Smooth muscle cell (in vitro differentiated cells): Measurements from ENCODE around the gene UBR3. TPM values are rescaled to one million over a fixed set of nuclear protein-coding genes. Genes with fewer than 3 reads are reported as not detected.
"Not testable (repeated sequence)": the region's sequence is repeated elsewhere in the genome, so short reads cannot be mapped to it uniquely, and the experiment has no call there.

Experiments
- DNase-seq: peaks from one replicate; lab custom pipeline; 2025; ENCODE audit not compliant: unreplicated experiment; lab: John Stamatoyannopoulos, UW
- H2AFZ ChIP-seq: fragments of 200-600 bp; sonication (generic); 2 replicates; pipeline ENCODE4 v1.6.0; 2016; ENCODE audit warnings: antibody characterized with exemption, low read depth, mild to moderate bottlenecking
- H3F3A ChIP-seq: fragments of 200-600 bp; sonication (generic); 2 replicates; pipeline ENCODE4 v1.6.0; 2017; ENCODE audit warnings: antibody characterized with exemption, low read depth
- H3K27ac ChIP-seq: fragments of 200-600 bp; sonication (generic); 2 replicates; pipeline ENCODE4 v1.5.1; 2016; ENCODE audit warnings: low read depth, mild to moderate bottlenecking
- H3K27me3 ChIP-seq: fragments of 200-600 bp; sonication (generic); 2 replicates; pipeline ENCODE4 v1.6.1; 2016; ENCODE audit warnings: low read depth, mild to moderate bottlenecking
- H3K36me3 ChIP-seq: fragments of 200-600 bp; sonication (generic); 2 replicates; pipeline ENCODE4 v1.5.1; 2016; ENCODE audit warnings: low read depth
- H3K4me1 ChIP-seq: fragments of 200-600 bp; sonication (generic); 2 replicates; pipeline ENCODE4 v1.5.1; 2016; ENCODE audit warnings: low read depth
- H3K4me2 ChIP-seq: fragments of 200-600 bp; sonication (generic); 2 replicates; pipeline ENCODE4 v1.6.0; 2016; ENCODE audit warnings: mild to moderate bottlenecking
- H3K4me3 ChIP-seq: fragments of 200-600 bp; sonication (generic); 2 replicates; pipeline ENCODE4 v1.5.1; 2016; ENCODE audit warnings: mild to moderate bottlenecking
- H3K79me2 ChIP-seq: fragments of 200-600 bp; sonication (generic); 2 replicates; pipeline ENCODE4 v1.6.0; 2016; ENCODE audit warnings: low read depth, mild to moderate bottlenecking
- H3K9ac ChIP-seq: fragments of 200-600 bp; sonication (generic); 2 replicates; pipeline ENCODE4 v1.6.0; 2016; ENCODE audit warnings: low read depth
- H3K9me3 ChIP-seq: fragments of 200-600 bp; sonication (generic); replicated peaks from 2 replicates; pipeline ENCODE4 v1.5.1; 2016; ENCODE audit warnings: low read depth
- H4K20me1 ChIP-seq: fragments of 200-600 bp; sonication (generic); 2 replicates; pipeline ENCODE4 v1.6.0; 2016; ENCODE audit warnings: low read depth
- WGBS: methylation state at CpG from one replicate; pipeline ENCODE4 v1.1.7; 2016; ENCODE audit warnings: low lambda C conversion rate; 5-methylcytosine and 5-hydroxymethylcytosine counted together
- polyA plus RNA-seq: library from polyadenylated mRNA; unstranded; fragments of >200 nt; fragmentation: Nextera tagmentation; extraction: Ambion mirVana; gene quantifications from 2 replicates; pipeline ENCODE4 v1.2.1, GENCODE V29; 2016
- total RNA-seq: library from RNA; depleted of rRNA; stranded (reverse); fragments of >200 nt; gene quantifications from 2 replicates; pipeline ENCODE4 v1.2.3, GENCODE V29; 2014
- TF ChIP-seq, protein P1 (sequence below): fragments of 200-600 bp; sonication (generic); IDR thresholded peaks from 2 replicates; pipeline ENCODE4 v1.5.1; 2017; ENCODE audit warnings: borderline replicate concordance, mild to moderate bottlenecking, antibody characterized with exemption; ENCODE audit not compliant: insufficient read depth, poor library complexity, severe bottlenecking

UBR3 gene
- total and polyA plus RNA-seq, 2 experiments from 2014 or later, result 7.0 to 35.1 TPM

DNA sequence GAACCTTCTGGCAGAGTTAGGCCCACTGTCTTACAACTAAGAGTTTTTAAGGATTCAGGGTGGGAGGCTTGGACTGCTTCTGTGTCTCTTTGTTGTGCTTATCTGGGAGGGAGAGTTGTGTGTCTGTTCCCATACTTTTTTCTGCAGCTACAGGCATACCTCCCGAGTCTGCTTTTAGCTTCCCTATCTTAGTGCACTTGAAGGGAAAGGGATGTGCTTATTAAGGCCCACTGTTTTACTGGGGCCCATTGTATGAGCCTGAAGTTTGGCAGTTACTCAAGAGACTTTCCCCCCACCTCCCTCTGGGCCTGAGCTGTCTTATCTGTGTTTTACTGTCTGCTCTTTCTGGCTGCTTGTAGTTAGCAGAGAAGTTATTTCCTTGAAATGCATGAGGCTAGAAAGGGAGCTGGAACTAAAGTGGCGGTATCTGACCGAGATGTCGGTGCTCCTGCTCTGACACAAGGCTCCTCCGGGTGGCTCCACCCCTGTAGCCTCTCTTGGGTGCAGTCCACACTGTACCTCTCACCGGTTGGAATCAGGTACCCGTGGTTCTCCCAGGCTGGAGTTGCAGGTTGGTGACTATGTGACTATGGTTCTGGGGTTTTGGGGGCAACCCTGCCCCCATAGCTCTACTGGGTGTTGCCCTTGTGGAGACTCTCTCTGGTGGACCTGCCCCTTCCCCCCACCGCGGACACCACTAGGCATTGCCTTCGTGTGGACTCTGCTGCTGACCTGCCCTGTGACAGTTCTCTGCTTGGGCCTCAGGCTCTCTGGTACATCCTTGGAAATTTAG is 12.9 kb downstream of the UBR3 start:
- no peak overlapping the region for H3K4me3 ChIP-seq
- peak overlapping the region; percentile 33 for H3K4me2 ChIP-seq
- peaks cover 69% of the 10 kb centered on the region for H3K79me2 ChIP-seq
- WGBS, result 56% methylated on average over 10 of the region's 10 CpGs
- H2AFZ ChIP-seq, result no peak overlapping the region
- H3K9me3 ChIP-seq, result no peaks in the 10 kb centered on the region
- TF ChIP-seq, protein P1, sequence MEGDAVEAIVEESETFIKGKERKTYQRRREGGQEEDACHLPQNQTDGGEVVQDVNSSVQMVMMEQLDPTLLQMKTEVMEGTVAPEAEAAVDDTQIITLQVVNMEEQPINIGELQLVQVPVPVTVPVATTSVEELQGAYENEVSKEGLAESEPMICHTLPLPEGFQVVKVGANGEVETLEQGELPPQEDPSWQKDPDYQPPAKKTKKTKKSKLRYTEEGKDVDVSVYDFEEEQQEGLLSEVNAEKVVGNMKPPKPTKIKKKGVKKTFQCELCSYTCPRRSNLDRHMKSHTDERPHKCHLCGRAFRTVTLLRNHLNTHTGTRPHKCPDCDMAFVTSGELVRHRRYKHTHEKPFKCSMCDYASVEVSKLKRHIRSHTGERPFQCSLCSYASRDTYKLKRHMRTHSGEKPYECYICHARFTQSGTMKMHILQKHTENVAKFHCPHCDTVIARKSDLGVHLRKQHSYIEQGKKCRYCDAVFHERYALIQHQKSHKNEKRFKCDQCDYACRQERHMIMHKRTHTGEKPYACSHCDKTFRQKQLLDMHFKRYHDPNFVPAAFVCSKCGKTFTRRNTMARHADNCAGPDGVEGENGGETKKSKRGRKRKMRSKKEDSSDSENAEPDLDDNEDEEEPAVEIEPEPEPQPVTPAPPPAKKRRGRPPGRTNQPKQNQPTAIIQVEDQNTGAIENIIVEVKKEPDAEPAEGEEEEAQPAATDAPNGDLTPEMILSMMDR, result no peak
- H4K20me1 ChIP-seq, result peaks cover 71% of the 10 kb centered on the region
- no peaks in the 10 kb centered on the region for H3K4me1 ChIP-seq
- H3F3A ChIP-seq, result no peaks in the 10 kb centered on the region
- no peaks in the 10 kb centered on the region for H3K36me3 ChIP-seq
- H3K9ac ChIP-seq, result no peak overlapping the region
- H3K27ac ChIP-seq, result peak overlapping the region; percentile 43
- no peaks in the 10 kb centered on the region for H3K27me3 ChIP-seq
- DNase-seq, result no peak

DNA sequence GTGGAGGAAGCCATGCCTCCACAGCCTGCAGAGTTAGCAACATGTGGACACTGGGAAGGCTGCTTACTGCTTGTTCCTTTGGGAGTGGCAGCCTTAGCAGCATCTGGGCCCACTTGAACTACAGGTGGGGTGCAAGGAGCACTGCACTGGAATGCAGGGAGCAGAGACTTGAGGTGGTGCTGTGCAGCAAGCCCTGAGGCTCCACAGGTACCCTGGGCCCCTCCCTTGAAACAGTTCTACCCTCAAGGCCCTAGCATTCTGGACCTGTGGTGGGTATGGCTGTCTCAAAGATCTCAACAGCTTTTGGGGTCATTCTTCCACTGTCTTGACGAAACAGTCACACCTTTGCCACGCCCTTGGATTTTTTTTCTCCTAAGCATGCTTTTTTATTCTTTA is 13.5 kb downstream of the UBR3 start:
- Histone ChIP-seq H3K4me1 (no peaks in the 10 kb centered on the region), H3F3A (no peaks in the 10 kb centered on the region), H4K20me1 (peaks cover 71% of the 10 kb centered on the region), H3K4me3 (no peak overlapping the region), H2AFZ (no peak overlapping the region), H3K27ac (peak overlapping the region; percentile 43), H3K9ac (no peak overlapping the region), H3K27me3 (no peaks in the 10 kb centered on the region), H3K4me2 (no peak overlapping the region), H3K36me3 (no peaks in the 10 kb centered on the region), H3K9me3 (no peaks in the 10 kb centered on the region), H3K79me2 (peaks cover 69% of the 10 kb centered on the region)
- DNase-seq, result no peak
- WGBS, result 95% methylated on average over 2 of the region's 2 CpGs
- TF ChIP-seq, protein P1, result no peak

DNA sequence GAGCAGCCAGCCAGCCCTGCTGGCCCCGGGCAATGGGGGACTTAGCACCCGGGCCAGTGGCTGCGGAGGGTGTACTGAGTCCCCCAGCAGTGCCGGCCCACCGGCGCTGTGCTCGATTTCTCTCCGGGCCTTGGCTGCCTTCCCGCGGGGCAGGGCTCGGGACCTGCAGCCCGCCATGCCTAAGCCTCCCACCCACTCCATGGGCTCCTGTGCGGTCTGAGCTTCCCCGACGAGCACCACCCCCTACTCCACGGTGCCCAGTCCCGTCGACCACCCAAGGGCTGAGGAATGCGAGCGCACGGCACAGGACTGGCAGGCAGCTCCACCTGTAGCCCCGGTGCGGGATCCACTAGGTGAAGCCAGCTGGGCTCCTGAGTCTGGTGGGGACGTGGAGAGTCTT is 14.4 kb downstream of the UBR3 start:
- H3K9ac ChIP-seq, H3K27me3 ChIP-seq, H3F3A ChIP-seq, DNase-seq, H2AFZ ChIP-seq, H3K4me2 ChIP-seq, H3K9me3 ChIP-seq, H3K4me1 ChIP-seq, H3K36me3 ChIP-seq, H3K27ac ChIP-seq, H3K4me3 ChIP-seq: not testable (repeated sequence)
- Histone ChIP-seq H3K79me2 (peaks cover 71% of the 10 kb centered on the region), H4K20me1 (peaks cover 74% of the 10 kb centered on the region)
- 97% methylated on average over 24 of the region's 24 CpGs for WGBS

DNA sequence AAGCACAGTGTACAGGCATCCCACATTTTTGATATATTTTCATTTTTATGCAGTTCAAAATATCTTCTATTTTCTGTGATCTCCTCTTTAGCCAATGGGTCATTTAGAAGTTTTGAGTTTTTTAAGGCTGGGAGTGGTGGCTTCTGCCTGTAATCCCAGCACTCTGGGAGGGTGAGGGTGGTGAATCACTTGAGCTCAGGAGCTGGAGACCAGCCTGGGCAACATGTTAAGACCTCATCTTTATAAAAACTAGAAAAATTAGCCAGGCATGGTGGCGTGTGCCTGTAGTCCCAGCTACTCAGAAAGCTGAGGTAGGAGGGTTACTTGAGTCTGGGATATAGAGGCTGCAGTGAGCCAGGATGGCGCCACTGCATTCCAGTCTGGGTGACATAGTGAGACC is 17.8 kb downstream of the UBR3 start:
- Histone ChIP-seq H3K9ac (no peak overlapping the region), H3K79me2 (peaks cover 82% of the 10 kb centered on the region), H3K36me3 (no peaks in the 10 kb centered on the region), H3K9me3 (no peaks in the 10 kb centered on the region), H3K27me3 (no peaks in the 10 kb centered on the region), H3K4me1 (no peaks in the 10 kb centered on the region), H3F3A (no peaks in the 10 kb centered on the region), H3K4me2 (no peak overlapping the region), H3K27ac (no peak overlapping the region), H4K20me1 (peaks cover 67% of the 10 kb centered on the region), H3K4me3 (no peak overlapping the region), H2AFZ (no peak overlapping the region)
- TF ChIP-seq, protein P1, result no peak
- no peak for DNase-seq
- WGBS, result 95% methylated on average over 2 of the region's 2 CpGs

DNA sequence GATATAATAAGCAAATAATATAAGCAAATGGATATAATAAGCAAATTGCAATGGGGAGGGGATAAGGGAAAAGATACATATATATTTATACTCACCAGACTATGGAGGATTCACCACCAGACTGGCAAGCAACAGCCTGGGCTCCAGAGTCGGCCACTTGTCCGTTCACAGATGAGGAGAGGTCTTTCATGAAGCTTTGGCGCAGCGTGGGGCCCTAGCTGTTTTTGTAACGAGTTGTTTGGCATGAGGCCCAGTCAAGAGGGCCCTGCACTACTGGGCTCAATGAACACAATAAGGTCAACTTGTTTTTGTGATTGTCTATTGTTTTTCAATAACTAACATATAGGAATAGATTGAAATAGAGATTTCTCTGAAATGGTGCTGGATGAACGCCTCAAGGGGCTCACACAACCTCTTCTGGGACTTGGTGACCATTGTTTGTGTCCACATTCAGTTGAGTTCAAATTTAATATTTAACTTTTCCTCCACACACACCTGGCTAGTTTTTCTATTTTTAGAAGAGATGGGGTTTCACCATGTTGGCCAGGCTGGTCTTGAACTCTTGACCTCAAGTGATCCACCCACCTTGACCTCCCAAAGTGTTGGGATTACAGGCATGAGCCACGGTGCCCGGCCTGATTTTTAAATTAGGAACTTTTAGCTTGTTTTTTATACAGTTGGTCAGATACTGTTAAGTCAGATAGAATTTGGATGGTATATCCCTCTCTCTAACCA is 21.9 kb downstream of the UBR3 start:
- peaks cover 68% of the 10 kb centered on the region for H4K20me1 ChIP-seq
- 88% methylated on average over 8 of the region's 8 CpGs for WGBS
- H2AFZ ChIP-seq, DNase-seq, H3K9me3 ChIP-seq, H3K4me1 ChIP-seq, H3K9ac ChIP-seq, H3K27ac ChIP-seq, H3K27me3 ChIP-seq, H3K4me3 ChIP-seq, H3K4me2 ChIP-seq, H3F3A ChIP-seq, H3K36me3 ChIP-seq: not testable (repeated sequence)
- H3K79me2 ChIP-seq, result peaks cover 84% of the 10 kb centered on the region
